Measurements from ENCODE around the gene CIRBP.

Gene CIRBP

GRCh38 chr19:1281569-1282287 is 12.6 kb downstream of the CIRBP start:
- DNase-seq = no peak

GRCh38 chr19:1282588-1283206 is 13.6 kb downstream of the CIRBP start:
- DNase-seq = no peak

- no peak for DNase-seq
Measured at GRCh38 chr19:1283207-1283916, 14.2 kb downstream of the CIRBP start.

- DNase-seq = no peak
Measured at GRCh38 chr19:1283917-1284292, 14.8 kb downstream of the CIRBP start.

GRCh38 chr19:1284293-1284978 is 15.3 kb downstream of the CIRBP start:
- DNase-seq = no peak

GRCh38 chr19:1284979-1285736 is 16.0 kb downstream of the CIRBP start:
- no peak for DNase-seq

- no peak for DNase-seq
Measured at GRCh38 chr19:1285737-1286360, 16.7 kb downstream of the CIRBP start, which contains the start of gene EFNA2. Gene EFNA2 (plus strand): TSS chr19:1285873. CDS start chr19:1286169, 296 bp downstream.

- no peak for DNase-seq
Measured at GRCh38 chr19:1286487-1287353, 17.6 kb downstream of the CIRBP start.

GRCh38 chr19:1287354-1288225 is 18.5 kb downstream of the CIRBP start:
- no peak for DNase-seq

GRCh38 chr19:1288226-1288612 is 19.1 kb downstream of the CIRBP start:
- no peak for DNase-seq

GRCh38 chr19:1288833-1289685 is 19.9 kb downstream of the CIRBP start:
- DNase-seq = no peak

GRCh38 chr19:1289686-1290025 is 20.5 kb downstream of the CIRBP start:
- no peak for DNase-seq

GRCh38 chr19:1290196-1290702 is 21.1 kb downstream of the CIRBP start:
- DNase-seq = no peak

GRCh38 chr19:1290703-1291651 is 21.8 kb downstream of the CIRBP start:
- no peak for DNase-seq

GRCh38 chr19:1291761-1292418 is 22.8 kb downstream of the CIRBP start:
- DNase-seq = no peak

- DNase-seq = no peak
Measured at GRCh38 chr19:1292419-1293151, 23.5 kb downstream of the CIRBP start.
